ENCODE measurements around the gene LDLRAD4.

GRCh38 chr18:13680612-13681011, 462.1 kb downstream of the LDLRAD4 start:
- peak; percentile 82 for TF ChIP-seq CTCF (conservative IDR thresholded peaks at IDR 0.05)
- TF ChIP-seq ZFX (IDR thresholded peaks at IDR 0.05): no peak
